PC-9 (cell line): Measurements from ENCODE around the gene PALLD.

Experiments
- CTCF ChIP-seq: fragments of 200-600 bp; sonication (generic); conservative IDR thresholded peaks from 2 replicates; pipeline ENCODE4 v1.6.1; 2017; ENCODE audit warnings: mixed run types, antibody characterized with exemption, mild to moderate bottlenecking, moderate library complexity
- EZH2 ChIP-seq: fragments of 200-600 bp; sonication (generic); IDR thresholded peaks from 2 replicates; pipeline ENCODE4 v1.8.0; 2017; ENCODE audit warnings: antibody characterized with exemption, low read depth

- TF ChIP-seq CTCF (no peak), EZH2 (no peak)
Measured at GRCh38 chr4:168504526-168504925, 7.7 kb downstream of the PALLD start.
